OCI-LY7 (cell line): Measurements from ENCODE around the gene GPBP1L1. TPM values are rescaled to one million over a fixed set of nuclear protein-coding genes. Genes with fewer than 3 reads are reported as not detected.

ENCODE experiments used
- BruUV-seq: library from RNA; stranded (reverse); fragments of 400-500 nt; replicated peaks from 2 replicates; lab custom pipeline; 2021; lab: Mats Ljungman, UMichigan
- CTCF ChIA-PET: fragments of 300-600 bp; sonication (Branson Sonifier 250); formaldehyde crosslinking; loops from one replicate; lab custom pipeline; 2022; ENCODE audit warnings: antibody characterized with exemption; ENCODE audit not compliant: unreplicated experiment; lab: Charles Lee
- POLR2A ChIA-PET: fragments of 300-600 bp; sonication (Branson Sonifier 250); formaldehyde crosslinking; loops from one replicate; lab custom pipeline; 2022; ENCODE audit warnings: antibody characterized with exemption; lab: Charles Lee
- DNase-seq: peaks from one replicate; pipeline ENCODE4 v3.0.0-alpha.2; 2015; ENCODE audit warnings: low spot score
- H2AFZ ChIP-seq: fragments of 200-600 bp; sonication (generic), shearing (Covaris generic); 2 replicates; pipeline ENCODE4 v1.6.1; 2014; ENCODE audit warnings: mild to moderate bottlenecking, antibody characterized with exemption, low read length, moderate library complexity
- H3K27ac ChIP-seq: fragments of 200-600 bp; sonication (generic); 2 replicates; pipeline ENCODE4 v1.5.1; 2014; ENCODE audit warnings: mixed run types, low read depth, mild to moderate bottlenecking, moderate library complexity, low read length, inconsistent platforms; ENCODE audit not compliant: poor library complexity, severe bottlenecking
- H3K36me3 ChIP-seq: fragments of 200-600 bp; sonication (generic); 2 replicates; pipeline ENCODE4 v1.6.1; 2014; ENCODE audit warnings: mild to moderate bottlenecking, antibody characterized with exemption, low read length, moderate library complexity, mixed read lengths; ENCODE audit not compliant: insufficient read depth
- H3K4me1 ChIP-seq: fragments of 200-600 bp; sonication (generic); 2 replicates; pipeline ENCODE4 v1.5.1; 2014; ENCODE audit warnings: mild to moderate bottlenecking, low read length; ENCODE audit not compliant: insufficient read depth, poor library complexity, severe bottlenecking
- H3K4me2 ChIP-seq: fragments of 200-600 bp; sonication (generic); 2 replicates; pipeline ENCODE4 v1.6.1; 2014; ENCODE audit warnings: mild to moderate bottlenecking, low read length
- H3K4me3 ChIP-seq: fragments of 200-600 bp; sonication (generic); 2 replicates; pipeline ENCODE4 v1.5.1; 2014; ENCODE audit warnings: mild to moderate bottlenecking, low read depth, low read length; ENCODE audit not compliant: poor library complexity, severe bottlenecking
- H3K79me2 ChIP-seq: fragments of 200-600 bp; sonication (generic); 2 replicates; pipeline ENCODE4 v1.6.1; 2016; ENCODE audit warnings: low read depth, mild to moderate bottlenecking, low read length, moderate library complexity, mixed read lengths; ENCODE audit not compliant: insufficient read depth
- H3K9me2 ChIP-seq: fragments of 200-600 bp; sonication (generic); 2 replicates; pipeline ENCODE4 v1.6.1; 2016; ENCODE audit warnings: mild to moderate bottlenecking, low read length, mixed read lengths; ENCODE audit not compliant: insufficient read depth
- H3K9me3 ChIP-seq: fragments of 200-600 bp; sonication (generic); 2 replicates; pipeline ENCODE4 v1.6.1; 2014; ENCODE audit warnings: mild to moderate bottlenecking, mixed run types, low read length, mixed read lengths
- H4K20me1 ChIP-seq: fragments of 200-600 bp; sonication (generic); 2 replicates; pipeline ENCODE4 v1.6.1; 2014; ENCODE audit warnings: mild to moderate bottlenecking, antibody characterized with exemption, low read length, moderate library complexity, mixed read lengths; ENCODE audit not compliant: insufficient read depth
- EZH2phosphoT487 ChIP-seq: fragments of 200-600 bp; sonication (generic); IDR thresholded peaks from 2 replicates; pipeline ENCODE4 v1.6.1; 2018; ENCODE audit warnings: low read depth, borderline replicate concordance, mild to moderate bottlenecking, mixed run types, antibody characterized with exemption, low read length, moderate library complexity, mixed read lengths
- intact Hi-C: fragments of 100-400 bp; cut with micrococcal nuclease; formaldehyde crosslinking; loops from one replicate; pipeline ENCODE4 v1.10.0; 2022; ENCODE audit not compliant: unreplicated experiment
- total RNA-seq, 2 experiments: library from RNA; depleted of rRNA in 1 of 2; stranded (reverse); fragments of >200 nt in 1 of 2; shearing (Covaris generic) in 1 of 2; gene quantifications; 2 replicates each; pipeline ENCODE4 v1.2.3, GENCODE V29; 2014 to 2022
- TF ChIP-seq, protein P1 (sequence below): fragments of 200-600 bp; sonication (generic); conservative IDR thresholded peaks from 2 replicates; pipeline ENCODE4 v1.5.1; 2014; ENCODE audit warnings: mild to moderate bottlenecking, antibody characterized with exemption, low read length, moderate library complexity, mixed read lengths

GPBP1L1 gene
- total RNA-seq, 2 experiments from 2014 or later, result 89.7 to 130 TPM

DNA sequence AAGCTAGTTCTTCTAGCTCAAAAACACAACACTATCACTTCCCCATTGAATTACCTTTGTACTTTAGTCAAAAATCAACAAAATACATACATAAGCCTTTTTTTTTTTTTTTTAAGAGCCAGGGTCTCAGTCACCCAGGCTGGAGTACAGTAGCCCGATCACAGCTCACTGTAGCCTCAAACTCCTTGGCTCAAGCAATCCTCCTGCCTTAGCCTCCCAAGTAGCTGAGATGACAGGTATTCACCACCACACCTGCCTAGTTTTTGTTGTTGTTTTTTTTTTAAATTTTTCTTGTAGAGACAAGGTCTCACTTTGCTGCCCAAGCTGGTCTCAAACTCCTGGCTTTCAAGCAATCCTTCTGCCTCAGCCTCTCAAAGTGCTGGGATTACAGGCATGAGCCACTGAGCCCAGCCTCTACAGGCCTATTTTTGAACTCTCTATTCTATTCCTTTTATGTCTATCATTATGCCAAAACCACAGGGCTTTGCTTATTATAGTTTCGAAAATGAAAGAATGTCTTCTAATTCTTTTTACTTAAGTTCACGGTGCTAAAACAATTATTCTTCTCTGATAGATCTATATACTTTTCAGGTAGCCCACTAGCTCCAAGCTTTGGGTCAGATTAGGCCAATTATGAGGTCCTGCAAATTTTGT, 29.6 kb downstream of the GPBP1L1 start:
- H3K4me3 ChIP-seq, result no peak overlapping the region
- POLR2A ChIA-PET, result interaction anchor here (0.6 to 1.2 kb wide), 5 partner anchors 8 to 433 kb away, joined by 3 to 6 read pairs (median 4); no protein-coding TSS in a partner anchor
- no peaks in the 10 kb centered on the region for H4K20me1 ChIP-seq
- H3K27ac ChIP-seq, result no peak overlapping the region
- no peak for DNase-seq
- H3K36me3 ChIP-seq, result peaks cover 94% of the 10 kb centered on the region
- H3K79me2 ChIP-seq, result peaks cover 11% of the 10 kb centered on the region; the same call in 1 of the 2 replicates
- no peak overlapping the region for H3K4me2 ChIP-seq
- no peaks in the 10 kb centered on the region for H3K9me2 ChIP-seq
- TF ChIP-seq, protein P1, sequence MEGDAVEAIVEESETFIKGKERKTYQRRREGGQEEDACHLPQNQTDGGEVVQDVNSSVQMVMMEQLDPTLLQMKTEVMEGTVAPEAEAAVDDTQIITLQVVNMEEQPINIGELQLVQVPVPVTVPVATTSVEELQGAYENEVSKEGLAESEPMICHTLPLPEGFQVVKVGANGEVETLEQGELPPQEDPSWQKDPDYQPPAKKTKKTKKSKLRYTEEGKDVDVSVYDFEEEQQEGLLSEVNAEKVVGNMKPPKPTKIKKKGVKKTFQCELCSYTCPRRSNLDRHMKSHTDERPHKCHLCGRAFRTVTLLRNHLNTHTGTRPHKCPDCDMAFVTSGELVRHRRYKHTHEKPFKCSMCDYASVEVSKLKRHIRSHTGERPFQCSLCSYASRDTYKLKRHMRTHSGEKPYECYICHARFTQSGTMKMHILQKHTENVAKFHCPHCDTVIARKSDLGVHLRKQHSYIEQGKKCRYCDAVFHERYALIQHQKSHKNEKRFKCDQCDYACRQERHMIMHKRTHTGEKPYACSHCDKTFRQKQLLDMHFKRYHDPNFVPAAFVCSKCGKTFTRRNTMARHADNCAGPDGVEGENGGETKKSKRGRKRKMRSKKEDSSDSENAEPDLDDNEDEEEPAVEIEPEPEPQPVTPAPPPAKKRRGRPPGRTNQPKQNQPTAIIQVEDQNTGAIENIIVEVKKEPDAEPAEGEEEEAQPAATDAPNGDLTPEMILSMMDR, result no peak
- no peak for TF ChIP-seq EZH2phosphoT487
- H3K4me1 ChIP-seq, result no peaks in the 10 kb centered on the region
- no peaks in the 10 kb centered on the region for H3K9me3 ChIP-seq
- intact Hi-C loops, result no loop called here
- H2AFZ ChIP-seq, result no peak overlapping the region
- CTCF ChIA-PET, result no interaction called here
- BruUV-seq, result no TSS peak

DNA sequence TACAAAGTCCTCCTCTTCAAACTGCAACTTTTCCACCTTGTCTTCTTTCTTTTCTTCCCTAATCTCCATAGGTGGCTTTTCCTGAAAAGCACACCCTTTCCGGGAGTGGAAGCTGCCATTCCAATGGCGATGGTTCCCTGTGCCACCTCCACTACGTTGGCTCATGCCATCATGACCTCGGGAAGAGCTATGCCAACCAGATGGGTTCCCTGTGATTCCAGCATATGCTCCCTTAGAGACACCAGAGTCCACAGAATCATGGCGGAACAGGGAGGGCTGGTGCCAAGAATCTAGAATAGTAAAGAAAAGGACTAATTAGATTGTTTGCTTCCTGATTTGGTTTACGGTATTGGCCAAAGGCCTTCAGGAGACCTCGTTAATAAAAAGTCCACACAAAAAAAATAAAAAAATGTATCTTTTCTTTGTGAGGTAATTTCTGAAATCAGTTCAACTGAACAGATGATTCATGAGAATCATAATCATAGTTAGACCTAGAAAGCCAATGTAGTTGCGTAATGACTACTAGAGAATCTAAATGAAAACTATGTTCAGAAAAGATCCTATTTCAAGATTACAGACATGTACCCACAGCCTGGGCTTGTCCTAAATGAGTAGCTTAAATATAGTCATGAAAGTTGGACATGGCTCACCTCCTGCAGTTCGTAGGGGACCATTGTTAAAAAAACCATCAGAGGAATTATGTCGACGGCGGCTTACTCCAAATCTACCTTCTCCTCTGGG, 31.6 kb downstream of the GPBP1L1 start:
- Histone ChIP-seq H3K9me2 (no peaks in the 10 kb centered on the region), H3K4me3 (no peak overlapping the region), H3K27ac (no peak overlapping the region), H3K4me2 (no peak overlapping the region), H4K20me1 (no peaks in the 10 kb centered on the region), H3K79me2 (no peaks in the 10 kb centered on the region), H3K9me3 (no peaks in the 10 kb centered on the region), H2AFZ (no peak overlapping the region), H3K36me3 (peaks cover 98% of the 10 kb centered on the region), H3K4me1 (no peaks in the 10 kb centered on the region)
- TF ChIP-seq EZH2phosphoT487, result no peak
- TF ChIP-seq, protein P1, result no peak
- intact Hi-C loops, result no loop called here
- CTCF ChIA-PET, result no interaction called here
- POLR2A ChIA-PET, result interaction anchor here (0.7 to 1.5 kb wide), 3 partner anchors 10 to 264 kb away, joined by 3 to 7 read pairs (median 3); no protein-coding TSS in a partner anchor
- no peak for DNase-seq
- no TSS peak for BruUV-seq
